K562 (cell line): Measurements from ENCODE around the gene MEIOB. TPM values are rescaled to one million over a fixed set of nuclear protein-coding genes. Genes with fewer than 3 reads are reported as not detected.

Experiments used
- ATAC-seq: fragments of 200-7000 bp; cut with Tn5 transposase; 3 replicates; pipeline ENCODE4 v1.9.1; 2020; ENCODE audit warnings: moderate library complexity
- BruUV-seq: library from RNA; stranded (reverse); fragments of 400-500 nt; replicated peaks from 2 replicates; lab custom pipeline; 2021; lab: Mats Ljungman, UMichigan
- CTCF ChIA-PET: fragments of 300-600 bp; formaldehyde crosslinking; extraction: SDS; loops from one replicate; lab custom pipeline; 2021; ENCODE audit warnings: low intra/inter-chr PET ratio; lab: Yijun Ruan, JAX
- POLR2A ChIA-PET: fragments of 300-600, 350-650 bp; sonication (Branson Sonifier 250); formaldehyde crosslinking; extraction: SDS; loops from one replicate; lab custom pipeline; 2021; ENCODE audit warnings: antibody characterized with exemption, inconsistent platforms; lab: Yijun Ruan, JAX
- DNase-seq, 4 experiments: peaks; one replicate each; pipeline versions ENCODE4 v3.0.0 to v3.0.0-alpha.2; 2011 to 2018; ENCODE audit warnings: low spot score in 3 of 4, mixed read lengths in 3 of 4; ENCODE audit errors: extremely low read depth in 1 of 4
- FAIRE-seq: peaks from 2 replicates; lab custom pipeline; 2011; peaks lifted over from hg19 to GRCh38; lab: Jason Lieb, UNC
- H2AFZ ChIP-seq: 2 replicates; pipeline ENCODE4 v1.6.0; 2011; ENCODE audit warnings: low read depth, low read length, control low read depth, inconsistent platforms
- H3K27ac ChIP-seq: fragments of 200-600 bp; 3 replicates; pipeline ENCODE4 v1.8.0; 2011; ENCODE audit warnings: low read depth, mild to moderate bottlenecking, control low read depth, inconsistent platforms, low read length, moderate library complexity, mixed read lengths; ENCODE audit errors: extremely low read depth
- H3K27me3 ChIP-seq, 2 experiments: fragments of 300-600 bp in 1 of 2; 2 replicates in 1 of 2; 3 replicates in 1 of 2; pipeline versions ENCODE4 v1.6.0 to v1.8.0; 2011; ENCODE audit warnings: inconsistent platforms in 2 of 2, low read length in 2 of 2, mild to moderate bottlenecking in 1 of 2, mixed read lengths in 1 of 2, moderate library complexity in 1 of 2; ENCODE audit not compliant: control insufficient read depth in 2 of 2, insufficient read depth in 2 of 2
- H3K36me3 ChIP-seq: fragments of 300-600 bp; 3 replicates; pipeline ENCODE4 v1.8.0; 2011; ENCODE audit warnings: mild to moderate bottlenecking, low read length, inconsistent platforms; ENCODE audit not compliant: control insufficient read depth, insufficient read depth
- H3K4me1 ChIP-seq, 2 experiments: fragments of 200-600 bp in 1 of 2; replicated peaks in 1 of 2; 2 replicates in 1 of 2; 3 replicates in 1 of 2; pipeline versions ENCODE4 v1.5.1 to v1.8.0; 2011; ENCODE audit warnings: inconsistent platforms in 2 of 2, low read length in 2 of 2, mild to moderate bottlenecking in 1 of 2, mixed read lengths in 1 of 2, moderate library complexity in 1 of 2; ENCODE audit not compliant: control insufficient read depth in 2 of 2, insufficient read depth in 2 of 2
- H3K4me2 ChIP-seq: 2 replicates; pipeline ENCODE4 v1.6.1; 2011; ENCODE audit warnings: low read length, control low read depth, inconsistent platforms, mixed read lengths; ENCODE audit not compliant: insufficient read depth
- H3K4me3 ChIP-seq: fragments of 200-600 bp; sonication (generic), shearing (Covaris generic); 2 replicates; pipeline ENCODE4 v1.5.1; 2016; ENCODE audit warnings: control low read depth, inconsistent platforms
- H3K79me2 ChIP-seq: fragments of 200-600 bp; 3 replicates; pipeline ENCODE4 v1.8.0; 2011; ENCODE audit warnings: low read length, inconsistent platforms; ENCODE audit not compliant: control insufficient read depth, insufficient read depth
- H3K9ac ChIP-seq, 2 experiments: 2 replicates each; pipeline versions ENCODE4 v1.6.0 to v1.6.1; 2011; ENCODE audit warnings: low read depth in 2 of 2, low read length in 2 of 2, control low read depth in 1 of 2, inconsistent platforms in 1 of 2, mild to moderate bottlenecking in 1 of 2, mixed read lengths in 1 of 2; ENCODE audit not compliant: insufficient read depth in 1 of 2
- H3K9me1 ChIP-seq: one replicate; pipeline ENCODE4 v1.6.0; 2011; ENCODE audit warnings: inconsistent platforms, mild to moderate bottlenecking, low read length, moderate library complexity; ENCODE audit not compliant: control insufficient read depth, insufficient read depth
- H3K9me3 ChIP-seq: replicated peaks from 2 replicates; pipeline ENCODE4 v1.5.1; 2011; ENCODE audit warnings: low read depth, low read length, inconsistent platforms; ENCODE audit not compliant: control insufficient read depth, insufficient read depth
- H4K20me1 ChIP-seq: replicated peaks from 2 replicates; pipeline ENCODE4 v1.6.1; 2011; ENCODE audit warnings: low read length, inconsistent platforms, mixed read lengths; ENCODE audit not compliant: control insufficient read depth, insufficient read depth
- MIER1 ChIP-seq: fragments of 450-650 bp; IDR thresholded peaks from 2 replicates; pipeline ENCODE4 v1.6.1; 2016; ENCODE audit warnings: antibody characterized with exemption, mild to moderate bottlenecking, low read depth
- ZNF121 ChIP-seq: sonication (generic); formaldehyde crosslinking; conservative IDR thresholded peaks from 2 replicates; pipeline ENCODE4 v1.8.0; 2022; ENCODE audit warnings: missing genetic modification reagents
- ZNF277 ChIP-seq: fragments of 250-450 bp; sonication (Bioruptor Pico); IDR thresholded peaks from 2 replicates; pipeline ENCODE4 v1.8.0; 2022; ENCODE audit warnings: inconsistent platforms, mild to moderate bottlenecking, moderate library complexity, borderline replicate concordance
- ZNF592 ChIP-seq: fragments of 450-650 bp; IDR thresholded peaks from 2 replicates; pipeline ENCODE4 v1.6.1; 2017; ENCODE audit warnings: antibody characterized with exemption, mild to moderate bottlenecking
- WGBS: fragments of 100-300 bp; shearing (Covaris generic); methylation state at CpG from one replicate; pipeline ENCODE4 v1.1.6; 2016; ENCODE audit warnings: low coverage, mixed read lengths; ENCODE audit not compliant: insufficient coverage; ENCODE audit errors: missing lambda C conversion rate; 5-methylcytosine and 5-hydroxymethylcytosine counted together
- in situ Hi-C: fragments of 300-500 bp; cut with MboI; formaldehyde crosslinking; loops from 4 replicates; pipeline ENCODE4 v1.15.0; 2018; ENCODE audit warnings: inconsistent platforms, mixed read lengths
- intact Hi-C: fragments of 100-400 bp; cut with micrococcal nuclease; formaldehyde crosslinking; loops from 2 replicates; pipeline ENCODE4 v1.14.2; 2022
- polyA plus RNA-seq, 8 experiments: library from polyadenylated mRNA; depleted of rRNA in 4 of 8; stranded (reverse) in 5 of 8; unstranded in 3 of 8; fragments of >200 nt; fragmentation: Nextera tagmentation in 2 of 8; fragmentation: Illumina TruSeq in 1 of 8; extraction: Ambion mirVana in 2 of 8; extraction: Trizol in 1 of 8; gene quantifications; 2 replicates each; pipeline versions ENCODE4 v1.2.1 to v1.2.3, GENCODE V29; 2011 to 2014; ENCODE audit warnings: inconsistent platforms in 1 of 8, missing spikeins in 1 of 8
- total RNA-seq, 7 experiments: library from RNA; depleted of rRNA in 6 of 7; stranded (reverse); fragments of >200 nt in 6 of 7; fragmentation: Illumina TruSeq in 2 of 7; extraction: Trizol in 2 of 7; gene quantifications; 2 replicates each; pipeline versions ENCODE4 v1.2.1 to v1.2.3, GENCODE V29; 2011 to 2021; ENCODE audit warnings: low replicate concordance in 1 of 7

MEIOB gene
- total and polyA plus RNA-seq, 9 of the 15 experiments (the other 6 are each of a cell fraction or from before 2014, with no cell fraction given) = 25.4 to 203 (median 97.6) TPM

GRCh38 chr16:1859650-1860049, 12.3 kb downstream of the MEIOB start:
- no peaks in the 10 kb centered on the region for H3K27me3 ChIP-seq
- no peaks in the 10 kb centered on the region for H3K4me1 ChIP-seq
- POLR2A ChIA-PET = interaction anchor here (0.8 to 1.0 kb wide), 3 partner anchors 10 to 101 kb away, joined by 3 read pairs; no protein-coding TSS in a partner anchor
- no peak overlapping the region for H3K9ac ChIP-seq
- DNase-seq (peak in 2 of 4 experiments; percentile 23 to 25), FAIRE-seq (no peak), ATAC-seq (no peak)
- H3K9me3 ChIP-seq = no peaks in the 10 kb centered on the region
- H4K20me1 ChIP-seq = no peaks in the 10 kb centered on the region
- H3K27ac ChIP-seq = no peak overlapping the region
- 77% methylated on average over 6 of the region's 8 CpGs for WGBS
- H3K79me2 ChIP-seq = peaks cover 23% of the 10 kb centered on the region
- intact Hi-C loops (no loop called here), in situ Hi-C loops (no loop called here)
- H3K9me1 ChIP-seq = no peaks in the 10 kb centered on the region
- no peak overlapping the region for H2AFZ ChIP-seq
- no TSS peak for BruUV-seq
- CTCF ChIA-PET = no interaction called here
- no peak overlapping the region for H3K4me2 ChIP-seq
- peaks cover 72% of the 10 kb centered on the region for H3K36me3 ChIP-seq
- no peak for TF ChIP-seq ZNF277
- no peak for TF ChIP-seq ZNF592
- no peak for TF ChIP-seq MIER1
- TF ChIP-seq ZNF121 = no peak
- no peak overlapping the region for H3K4me3 ChIP-seq
